Globus pallidus (tissue), 1 donor: Measurements from ENCODE around the gene CHRNA4.

Experiments
- DNase-seq: peaks from one replicate; pipeline ENCODE4 v3.0.0-alpha.2; 2015; ENCODE audit warnings: low spot score

The CHRNA4 gene

DNA sequence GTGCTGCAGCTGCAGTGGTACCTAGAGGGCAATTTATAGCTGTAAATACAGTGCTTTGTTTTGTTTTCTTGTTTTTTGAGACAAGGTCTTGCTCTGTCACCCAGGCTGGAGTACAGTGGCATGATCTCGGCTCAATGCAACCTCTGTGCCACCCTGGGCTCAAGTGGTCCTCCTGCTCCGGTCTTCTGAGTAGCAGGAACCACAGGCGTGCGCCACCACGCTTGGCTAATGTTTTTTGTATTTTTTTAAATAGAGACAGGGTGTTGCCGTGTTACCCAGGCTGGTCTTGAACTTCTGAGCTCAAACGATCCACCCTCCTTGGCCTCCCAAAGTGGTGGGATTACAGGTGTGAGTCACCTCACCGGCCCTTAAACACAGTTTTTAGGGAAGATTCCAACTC is 26.8 kb downstream of the CHRNA4 start:
- DNase-seq = no peak

DNA sequence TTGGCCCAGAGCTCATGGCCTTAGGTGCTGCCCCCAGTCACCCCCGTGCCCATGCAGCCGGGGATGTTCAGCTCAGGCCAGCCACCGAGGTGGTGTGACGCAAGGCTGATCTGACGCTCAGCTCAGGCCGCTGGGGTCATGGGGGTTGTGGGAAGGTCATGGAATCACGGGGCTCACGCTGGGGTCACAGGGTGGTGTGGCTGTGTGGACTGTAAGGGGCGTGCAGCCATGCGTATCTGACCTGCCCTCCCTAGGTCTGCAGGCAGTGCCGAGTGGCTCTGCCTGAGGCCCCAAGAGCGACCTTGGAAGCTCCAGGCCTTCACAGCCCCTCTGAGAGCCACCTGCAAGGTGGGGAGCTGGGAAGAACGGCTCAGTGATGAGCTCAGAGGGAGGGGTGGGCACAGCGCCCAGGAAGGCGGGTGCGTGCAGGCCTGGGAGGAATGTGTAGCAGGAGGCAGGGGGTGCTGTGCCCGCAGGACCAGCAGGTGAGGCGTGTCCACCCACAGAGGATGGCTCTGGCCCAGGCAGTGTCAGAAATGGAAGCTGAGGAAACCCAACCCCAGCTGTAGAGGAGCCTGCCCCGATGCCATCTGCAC is 27.8 kb downstream of the CHRNA4 start:
- no peak for DNase-seq

DNA sequence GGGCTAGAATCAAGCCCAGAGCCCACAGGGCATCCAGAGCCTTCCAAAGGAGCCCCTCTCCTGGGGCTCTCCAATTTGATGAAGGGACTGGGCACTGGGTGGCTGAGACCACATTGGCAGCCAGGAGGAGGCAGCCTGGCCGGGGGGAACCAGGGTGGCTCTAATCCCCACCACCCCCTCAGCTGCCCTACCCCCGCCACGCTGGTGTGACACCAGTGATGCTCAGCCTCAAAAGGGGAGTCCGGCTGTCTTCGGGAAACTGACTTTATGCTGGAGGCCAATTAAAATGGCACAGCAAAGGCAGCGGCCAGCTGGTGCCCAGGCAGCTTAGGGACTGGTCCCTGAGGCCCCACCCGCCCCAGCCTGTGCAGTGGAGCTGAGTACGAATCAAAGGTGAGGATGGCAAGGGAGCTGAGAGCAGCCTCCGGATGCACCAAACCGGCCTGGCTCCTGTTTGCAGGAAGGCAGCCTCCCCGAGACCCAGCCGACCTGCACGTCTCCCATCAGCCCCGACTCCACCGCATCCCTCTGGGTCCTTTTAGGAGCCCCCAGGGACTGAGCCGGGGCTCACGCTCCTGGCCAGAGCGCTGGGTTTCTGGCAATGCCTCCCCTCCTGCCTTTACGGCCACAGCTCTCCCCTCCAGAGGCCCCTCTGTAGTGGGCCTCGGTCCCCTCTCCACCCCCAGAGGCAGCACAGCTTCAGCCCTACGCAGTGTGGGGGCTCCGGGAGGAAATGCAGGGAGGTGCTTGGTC is 28.5 kb downstream of the CHRNA4 start:
- DNase-seq = no peak

DNA sequence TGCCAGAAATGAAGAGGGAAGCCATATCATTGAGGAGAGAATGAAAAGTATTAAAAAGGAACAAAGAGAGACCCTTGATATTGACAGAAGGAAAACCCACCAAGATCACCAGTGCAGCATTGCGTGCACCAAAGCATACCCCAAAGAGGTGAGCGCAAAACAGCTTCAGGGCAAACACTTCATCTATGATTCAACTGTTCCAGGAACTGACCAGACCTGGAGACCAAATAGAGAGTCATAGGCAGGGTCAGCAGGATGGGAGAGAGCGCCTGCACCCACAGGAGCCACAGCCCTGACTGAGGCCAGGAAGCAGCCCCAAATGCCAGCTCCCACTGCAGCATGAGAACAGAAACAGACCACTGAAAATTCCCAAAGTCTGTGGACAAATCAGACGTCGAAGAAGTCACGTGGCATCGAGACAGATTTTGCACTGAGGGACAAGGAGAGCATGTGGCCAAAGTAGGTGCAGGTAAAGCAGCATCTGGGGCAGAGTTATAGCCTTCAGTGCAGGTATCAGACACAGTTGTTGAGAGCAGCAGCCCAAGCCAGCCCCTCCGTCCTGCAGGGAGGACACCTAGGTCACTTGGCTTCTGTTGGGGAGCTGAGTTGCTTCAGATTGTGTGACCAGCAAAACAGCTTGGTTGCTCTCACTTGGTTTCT is 29.3 kb downstream of the CHRNA4 start:
- no peak for DNase-seq

DNA sequence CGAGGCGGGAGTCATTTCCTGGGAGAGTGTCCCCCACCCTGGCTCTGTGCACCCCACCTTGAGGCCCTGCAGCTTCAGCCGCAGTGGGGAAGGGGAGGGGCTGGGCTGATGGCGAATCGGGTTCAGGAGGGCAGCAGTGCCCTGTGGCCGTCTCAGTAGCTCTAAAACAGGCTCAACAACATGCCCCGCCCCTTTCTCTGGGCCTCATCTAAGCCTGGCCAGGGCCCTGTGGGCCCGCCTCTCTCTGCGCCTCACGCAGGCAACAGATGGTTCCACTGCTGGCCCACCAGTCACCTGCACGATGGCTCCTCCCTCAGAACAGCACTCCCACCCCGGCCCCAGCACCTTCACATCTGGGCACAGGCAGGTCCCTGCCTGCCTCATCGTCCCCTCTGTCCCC is 30.2 kb downstream of the CHRNA4 start:
- no peak for DNase-seq

DNA sequence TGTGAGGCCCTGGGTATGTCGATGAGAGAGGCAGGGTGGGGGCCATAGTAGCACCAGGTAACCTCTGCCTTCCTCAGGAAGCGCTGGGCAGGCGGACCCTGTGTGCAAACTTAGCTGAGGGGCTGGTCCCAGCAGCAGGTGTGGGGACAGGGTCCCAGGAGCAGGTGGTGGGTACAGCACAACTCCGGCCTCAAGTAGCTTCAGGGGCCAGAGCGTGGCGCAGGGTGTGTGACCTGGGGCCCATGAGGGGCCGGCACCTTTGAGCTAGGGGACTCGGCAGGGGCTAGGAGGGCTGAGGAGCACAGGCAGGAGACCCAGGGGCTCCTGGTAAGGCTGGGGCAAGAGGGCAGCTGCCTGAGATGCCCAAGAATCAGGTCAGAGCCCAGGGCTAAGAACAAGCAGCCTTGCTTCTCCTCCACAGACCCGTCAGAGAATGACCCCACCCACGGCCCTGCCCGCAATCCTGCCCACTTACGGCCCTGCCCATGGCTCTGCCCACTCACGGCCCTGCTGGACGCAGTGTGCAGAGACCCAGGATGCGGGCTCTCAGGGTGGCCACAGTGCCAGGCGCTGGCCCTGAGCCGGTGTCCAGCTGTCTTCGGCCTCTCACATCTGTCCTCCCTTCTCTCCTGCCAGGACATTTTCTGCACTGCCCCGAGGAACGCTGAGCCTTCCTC is 30.9 kb downstream of the CHRNA4 start:
- DNase-seq = no peak

DNA sequence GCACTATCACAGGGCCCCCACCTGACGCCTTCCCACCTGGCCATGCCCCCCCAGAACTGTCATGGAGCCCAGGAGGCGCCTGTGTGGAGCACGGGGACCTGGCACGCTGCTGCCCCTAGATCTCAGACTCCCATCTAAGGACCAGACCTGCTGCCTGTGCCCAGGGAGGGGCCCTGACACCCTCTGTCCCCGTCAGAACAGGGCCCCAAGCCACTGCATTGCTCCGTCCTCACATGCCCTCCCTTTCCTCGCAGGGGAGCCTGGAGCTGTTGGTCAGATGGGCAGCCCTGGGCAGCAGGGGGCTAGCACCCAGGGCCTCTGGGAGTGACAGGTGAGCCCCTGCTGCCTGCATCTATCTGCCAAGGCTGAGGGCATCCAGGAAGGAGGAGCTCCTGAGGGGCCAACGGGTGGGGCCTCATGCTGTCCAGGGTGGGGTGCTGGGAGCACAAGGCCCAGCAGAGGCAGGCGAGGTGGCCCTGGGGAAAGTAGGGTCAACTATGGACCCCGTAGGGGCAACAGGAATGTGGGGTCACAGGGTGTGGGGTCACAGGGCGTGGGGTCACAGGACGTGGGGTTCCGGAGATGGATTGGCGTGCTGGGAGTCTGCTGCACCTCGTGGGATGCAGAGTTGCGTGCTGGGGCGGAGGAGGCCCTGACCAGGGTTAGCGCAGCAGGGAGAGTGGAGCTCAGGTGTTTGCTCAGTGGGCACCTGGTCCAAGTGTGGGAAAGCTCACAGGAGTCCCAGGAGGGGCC is 31.6 kb downstream of the CHRNA4 start:
- DNase-seq = no peak

DNA sequence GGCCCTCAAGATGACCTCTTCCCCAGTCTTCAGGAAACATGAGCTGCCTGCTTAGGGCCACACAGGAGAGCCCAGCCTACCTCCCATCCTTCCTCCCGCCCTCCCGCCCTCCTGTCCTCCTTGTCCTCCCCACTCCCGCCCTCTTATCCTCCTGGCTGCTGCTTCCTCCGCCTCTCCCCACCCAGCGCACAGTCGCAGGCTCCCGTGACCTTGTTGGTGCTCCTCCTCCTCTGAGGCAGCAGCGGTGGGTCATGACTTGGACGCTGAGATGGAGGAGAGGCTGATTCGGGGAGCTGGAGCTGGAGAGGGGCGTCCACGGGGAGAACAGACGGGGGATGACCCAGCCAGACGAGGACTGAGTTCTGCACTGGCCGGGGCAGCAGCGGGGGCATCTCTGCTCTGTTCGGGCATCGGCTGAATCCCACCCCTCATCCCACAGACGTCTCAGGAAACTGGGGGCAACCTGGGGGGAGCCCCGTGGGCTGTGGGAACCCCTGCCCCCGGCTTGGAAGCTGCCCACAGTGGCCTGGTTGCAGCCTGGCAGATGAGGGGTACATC is 32.4 kb downstream of the CHRNA4 start:
- no peak for DNase-seq

DNA sequence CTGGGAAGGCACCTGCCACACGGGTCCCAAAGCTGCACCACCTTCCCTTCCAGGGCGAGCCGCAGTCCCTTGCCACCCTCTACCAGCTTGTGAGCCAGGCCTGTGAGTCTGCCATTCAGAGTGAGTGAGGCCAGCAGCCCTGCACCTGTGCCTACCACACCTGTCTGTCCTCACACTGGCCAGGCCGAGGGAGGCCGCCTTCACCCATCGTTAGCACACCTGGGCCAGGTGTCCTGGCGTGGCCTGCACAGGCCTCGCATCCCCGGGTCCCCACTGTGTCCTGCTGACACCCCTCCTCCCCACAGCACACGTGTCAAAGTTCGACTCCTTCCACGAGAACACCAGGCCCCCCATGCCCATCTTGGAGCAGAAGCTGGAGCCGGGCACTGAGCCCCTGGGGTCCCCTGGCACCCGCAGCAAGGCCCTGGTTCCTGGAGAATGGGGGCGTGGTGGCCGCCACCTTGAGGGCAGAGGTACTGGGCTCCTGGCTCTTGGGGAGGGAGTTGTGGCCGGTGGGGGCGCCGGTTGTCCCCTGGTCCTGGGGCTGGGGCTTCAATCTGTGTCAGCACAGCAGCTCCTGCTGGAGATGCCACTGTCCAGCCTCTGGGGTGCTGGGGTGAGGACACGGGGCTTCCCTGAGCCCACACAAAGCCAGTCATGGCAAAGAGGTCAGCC is 33.0 kb downstream of the CHRNA4 start:
- DNase-seq = no peak

DNA sequence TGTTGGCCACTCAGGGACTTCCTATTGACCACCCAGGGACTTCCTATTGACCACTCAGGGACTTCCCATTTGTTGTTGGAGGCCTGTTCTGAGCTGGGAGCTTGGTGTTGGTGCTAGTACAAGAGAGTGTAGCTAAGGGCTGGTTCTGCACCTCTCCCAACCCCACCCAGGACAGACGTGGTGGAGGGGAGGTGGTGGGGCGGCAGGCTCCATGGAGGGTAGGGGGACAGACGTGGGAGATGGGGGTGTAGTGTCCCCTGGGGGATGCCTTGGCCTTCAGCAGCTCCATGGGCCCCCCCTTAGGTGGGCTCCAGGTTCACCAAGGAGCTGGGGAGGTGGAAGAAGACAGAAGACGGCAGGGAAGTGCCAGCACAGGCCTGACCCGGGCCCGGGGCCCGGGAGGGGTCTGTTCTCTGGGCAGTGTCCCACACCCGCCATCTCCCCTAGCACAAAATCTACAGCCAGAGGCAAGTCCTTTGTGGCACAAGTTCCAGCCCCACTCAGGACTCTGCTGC is 33.9 kb downstream of the CHRNA4 start:
- no peak for DNase-seq

DNA sequence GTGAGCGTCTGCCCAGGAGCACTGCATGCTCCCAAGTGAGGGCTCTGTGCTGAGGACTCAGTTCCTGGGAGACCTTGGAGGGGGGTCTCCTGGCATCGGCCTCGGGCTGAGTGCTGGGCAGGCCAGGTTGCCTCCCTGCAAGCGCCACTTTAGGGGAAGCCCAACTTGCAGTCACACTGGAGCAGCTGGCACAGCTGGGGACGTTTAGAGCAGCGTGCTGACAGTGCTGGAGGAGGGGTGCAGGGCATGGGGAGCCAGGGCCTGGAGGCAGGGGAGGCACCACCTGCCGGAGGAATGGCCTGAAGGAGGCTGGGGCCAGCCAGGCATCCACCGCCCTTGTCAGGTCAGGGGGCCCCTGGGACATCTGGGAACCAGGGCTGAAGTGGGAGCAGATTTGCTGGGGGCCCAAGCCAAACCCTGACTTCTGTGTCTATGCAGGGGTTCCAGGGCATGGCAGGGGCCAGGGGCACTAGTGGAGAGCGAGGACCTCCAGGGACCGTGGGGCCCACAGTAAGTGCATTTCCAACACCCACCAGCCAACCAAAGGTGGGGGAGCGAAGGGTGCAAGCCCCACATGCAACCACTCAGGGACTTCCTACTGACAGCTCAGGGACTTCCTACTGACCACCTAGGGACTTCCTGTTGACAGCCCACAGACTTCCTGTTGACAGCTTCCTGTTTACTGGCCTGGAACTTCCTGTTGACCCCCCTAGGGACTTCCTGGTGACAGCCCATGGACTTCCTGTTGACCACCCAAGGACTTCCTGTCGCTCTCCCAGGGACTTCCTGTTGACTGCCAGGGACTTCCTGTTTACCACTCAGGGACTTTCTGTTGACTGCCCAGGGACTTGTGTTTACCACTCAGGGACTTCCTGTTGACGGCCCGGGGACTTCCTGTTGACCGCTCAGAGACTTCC is 34.6 kb downstream of the CHRNA4 start:
- no peak for DNase-seq

DNA sequence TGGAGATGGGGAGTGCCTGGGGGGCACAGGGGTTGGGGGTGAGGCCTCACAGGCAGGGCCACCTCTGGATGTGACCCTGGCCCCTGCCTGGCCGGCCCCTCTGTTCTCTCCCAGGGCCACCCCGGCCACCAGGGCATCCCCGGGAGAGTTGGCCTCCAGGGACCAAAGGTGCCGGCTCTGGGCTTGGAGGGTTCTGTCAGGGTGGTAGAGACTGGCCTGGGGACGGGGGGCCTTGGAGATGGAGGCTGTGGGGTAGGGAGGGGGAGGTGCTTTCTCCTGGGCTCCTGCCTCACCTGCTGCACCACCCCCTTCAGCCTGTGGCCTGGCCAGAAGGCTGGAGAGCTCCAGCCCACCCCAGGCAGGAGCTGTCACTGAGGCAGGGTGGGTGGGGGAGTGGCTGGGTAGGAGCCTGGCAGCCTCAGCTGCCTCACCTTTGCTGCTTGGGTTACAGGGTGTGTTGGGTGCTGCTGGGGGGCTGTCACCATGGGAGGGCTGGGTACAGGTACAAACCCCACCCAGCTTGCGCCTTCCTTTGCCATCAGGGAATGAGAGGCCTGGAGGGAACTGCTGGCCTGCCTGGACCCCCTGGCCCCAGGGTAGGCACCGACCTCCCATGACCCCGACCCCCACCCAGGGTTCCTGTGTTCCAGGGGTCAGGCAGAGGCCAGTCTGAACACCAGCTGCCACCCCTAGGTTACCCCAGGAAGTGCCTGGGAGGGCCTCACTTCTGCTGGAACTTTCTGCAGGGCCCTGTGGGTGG is 35.4 kb downstream of the CHRNA4 start:
- no peak for DNase-seq

DNA sequence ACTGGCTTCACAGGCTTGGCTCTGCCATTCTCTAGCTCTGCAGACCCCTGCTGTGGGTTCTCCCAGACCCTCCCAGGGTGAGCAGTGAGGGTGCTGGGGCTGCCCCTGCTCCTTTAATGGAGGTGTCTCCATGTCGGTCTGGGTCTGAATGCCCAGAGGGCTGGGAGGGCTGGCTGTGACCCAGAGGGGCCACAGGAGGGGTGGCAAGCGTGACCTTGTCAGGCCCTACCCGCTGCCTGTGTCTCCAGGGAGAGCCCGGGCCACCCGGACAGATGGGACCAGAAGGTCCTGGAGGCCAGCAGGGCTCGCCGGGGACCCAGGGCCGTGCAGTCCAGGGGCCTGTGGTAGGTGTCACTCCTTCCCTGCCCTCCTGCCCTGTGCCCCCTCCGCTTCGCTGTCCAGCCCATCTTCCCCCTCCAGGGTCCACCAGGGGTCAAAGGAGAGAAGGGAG is 36.1 kb downstream of the CHRNA4 start:
- no peak for DNase-seq

DNA sequence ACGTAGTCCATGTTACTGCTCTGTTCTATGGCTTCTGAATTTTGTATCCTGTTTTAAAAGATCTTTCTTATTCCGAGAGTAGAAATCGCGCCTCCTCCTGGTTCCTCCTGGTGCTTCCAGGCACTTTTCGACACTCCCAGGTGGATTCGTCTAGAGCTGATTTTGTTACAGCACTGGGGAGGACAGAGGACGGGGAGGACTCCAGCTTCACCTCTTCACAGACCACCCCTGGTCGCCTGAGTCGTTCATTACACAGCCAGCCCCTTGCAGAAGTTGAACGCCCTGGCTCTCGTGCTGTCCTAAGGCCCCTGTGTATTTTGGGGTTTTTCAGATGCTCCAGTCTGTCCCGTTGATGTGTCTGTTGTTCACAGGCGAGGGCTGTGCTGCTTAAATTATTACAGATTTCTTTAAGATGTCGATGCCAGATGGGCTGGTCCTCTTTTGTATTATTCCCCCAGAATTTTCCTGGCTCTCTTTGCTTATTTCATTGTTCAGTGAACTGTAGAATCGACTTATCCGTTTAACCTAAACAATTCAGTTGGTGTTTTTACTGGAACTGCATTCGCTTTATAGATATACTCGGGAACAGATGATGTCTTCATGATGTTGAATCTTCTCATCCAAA is 37.7 kb downstream of the CHRNA4 start:
- DNase-seq = no peak

DNA sequence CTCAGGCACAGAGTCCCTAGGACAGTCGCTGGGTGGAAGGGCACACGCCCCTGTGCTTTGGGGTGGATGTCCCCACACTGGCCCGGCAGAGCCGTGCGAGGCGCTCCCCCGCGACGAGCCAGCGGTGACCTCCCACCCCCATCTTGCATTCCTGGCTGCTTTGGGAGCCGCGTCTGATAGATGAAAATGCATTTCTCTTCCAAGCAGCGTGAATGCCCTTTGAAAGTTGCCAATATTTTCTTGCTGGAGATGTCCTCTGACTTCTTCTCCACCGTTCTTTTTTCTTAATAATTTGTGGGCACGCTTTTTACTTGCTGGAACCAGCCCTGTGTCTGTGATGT is 38.2 kb downstream of the CHRNA4 start:
- DNase-seq = no peak

DNA sequence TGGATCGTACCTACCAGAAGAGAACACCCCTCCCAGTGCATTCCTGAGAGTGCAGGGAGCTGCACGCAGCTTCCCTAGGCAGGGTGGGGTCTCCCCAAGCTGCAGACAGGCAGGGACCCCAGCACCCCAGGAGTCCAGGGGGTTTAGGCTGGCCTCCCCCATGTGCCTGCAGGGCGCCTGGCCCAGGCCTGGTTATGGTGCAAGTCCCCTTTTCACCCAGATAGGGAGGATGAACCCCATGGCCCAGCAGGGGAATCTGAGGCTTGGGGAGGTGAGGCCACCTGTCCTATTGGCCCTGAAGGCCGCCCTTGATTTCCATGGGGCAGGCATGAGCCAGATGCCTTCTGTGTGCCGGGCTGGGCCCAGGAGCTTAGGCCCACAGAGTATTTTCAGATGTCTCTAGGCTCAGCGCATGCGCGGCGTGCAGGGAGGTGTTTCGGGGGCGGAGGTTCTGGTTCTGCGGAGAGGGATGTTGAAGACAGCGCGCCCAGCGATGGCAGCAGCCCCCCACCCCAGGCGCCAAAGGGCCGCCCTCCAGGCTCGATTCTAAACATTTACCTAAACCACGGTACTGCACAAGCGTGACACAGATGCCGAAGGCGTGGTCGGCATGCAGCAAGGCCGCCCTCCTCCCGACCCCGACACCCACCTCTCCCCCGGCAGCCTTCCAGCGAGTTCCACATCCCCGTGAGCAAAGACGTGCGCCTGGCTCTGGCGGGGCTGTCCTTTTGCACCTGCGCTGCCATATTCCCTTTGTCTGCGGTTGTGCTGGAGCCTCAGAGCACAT is 38.8 kb downstream of the CHRNA4 start:
- DNase-seq = no peak

DNA sequence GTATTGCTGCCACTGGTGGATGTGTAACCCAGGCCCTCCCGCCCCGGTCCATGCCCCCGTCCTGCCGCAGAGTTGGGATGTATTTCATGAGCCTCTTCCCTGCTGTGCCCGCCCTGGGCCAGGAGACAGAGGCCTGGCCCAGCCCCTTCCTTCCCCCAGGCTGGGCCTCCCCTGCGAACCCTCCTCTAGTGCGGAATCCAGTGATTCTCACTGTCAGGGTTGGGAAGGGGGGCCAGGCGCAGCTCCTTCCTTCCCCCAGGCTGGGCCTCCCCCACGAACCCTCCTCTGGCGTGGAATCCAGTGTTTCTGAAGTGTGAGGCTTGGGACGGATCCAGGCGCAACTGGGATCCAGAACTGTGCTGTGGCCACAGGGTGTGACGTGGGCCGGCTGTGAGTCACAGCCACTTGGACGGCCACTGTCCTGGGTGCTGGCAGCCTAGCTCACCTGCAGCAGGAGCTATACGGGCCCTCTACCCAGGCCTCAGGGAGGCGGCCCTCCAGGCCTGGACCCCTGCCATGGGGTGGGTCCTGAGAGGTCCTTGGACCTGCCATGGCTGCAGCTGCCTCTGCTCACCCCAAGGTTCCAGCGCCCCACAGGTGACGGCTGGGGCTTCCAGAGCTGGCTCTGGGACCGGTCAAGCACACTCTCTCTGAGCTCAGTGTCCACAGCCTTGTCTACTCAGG is 39.9 kb downstream of the CHRNA4 start:
- DNase-seq = no peak
